Neural cell (in vitro differentiated cells): Measurements from ENCODE around the gene CNOT6. TPM values are rescaled to one million over a fixed set of nuclear protein-coding genes. Genes with fewer than 3 reads are reported as not detected.

Experiments
- H2AFZ ChIP-seq: fragments of 200-600, 300-800 bp; sonication (generic), shearing (Covaris generic); 2 replicates; pipeline ENCODE4 v1.6.0; 2014; ENCODE audit warnings: low read depth, mild to moderate bottlenecking, antibody characterized with exemption, low read length, moderate library complexity
- H3F3A ChIP-seq: fragments of 200-600 bp; shearing (Covaris generic); 2 replicates; pipeline ENCODE4 v1.6.1; 2016; ENCODE audit warnings: mild to moderate bottlenecking, moderate library complexity, mixed read lengths, antibody characterized with exemption, low read length; ENCODE audit not compliant: insufficient read depth, poor library complexity, severe bottlenecking
- H3K27ac ChIP-seq: fragments of 200-600, 300-800 bp; sonication (generic), shearing (Covaris generic); 2 replicates; pipeline ENCODE4 v1.5.1; 2014; ENCODE audit warnings: mild to moderate bottlenecking, low read length, moderate library complexity
- H3K27me3 ChIP-seq: fragments of 300-800, 200-600 bp; sonication (generic), shearing (Covaris generic); 2 replicates; pipeline ENCODE4 v1.6.0; 2014; ENCODE audit warnings: mild to moderate bottlenecking, low read depth, low read length, moderate library complexity; ENCODE audit not compliant: insufficient read depth
- H3K36me3 ChIP-seq: fragments of 300-800, 200-600 bp; sonication (generic), shearing (Covaris generic); 2 replicates; pipeline ENCODE4 v1.5.1; 2014; ENCODE audit warnings: mild to moderate bottlenecking, antibody characterized with exemption, low read length, moderate library complexity; ENCODE audit not compliant: insufficient read depth
- H3K4me2 ChIP-seq: fragments of 300-800, 200-600 bp; sonication (generic), shearing (Covaris generic); 2 replicates; pipeline ENCODE4 v1.6.0; 2014; ENCODE audit warnings: mild to moderate bottlenecking, low read length
- H3K4me3 ChIP-seq: fragments of 300-800, 200-600 bp; sonication (generic), shearing (Covaris generic); 2 replicates; pipeline ENCODE4 v1.5.1; 2014; ENCODE audit warnings: mild to moderate bottlenecking, low read length, moderate library complexity
- H3K79me2 ChIP-seq: fragments of 200-600 bp; shearing (Covaris generic); replicated peaks from 2 replicates; pipeline ENCODE4 v1.6.0; 2014; ENCODE audit warnings: mild to moderate bottlenecking, low read length, moderate library complexity; ENCODE audit not compliant: insufficient read depth
- H3K9ac ChIP-seq: fragments of 300-800, 200-600 bp; sonication (generic), shearing (Covaris generic); 2 replicates; pipeline ENCODE4 v1.6.1; 2016; ENCODE audit warnings: mild to moderate bottlenecking, low read length, mixed read lengths
- H3K9me2 ChIP-seq: fragments of 200-600 bp; shearing (Covaris generic); 2 replicates; pipeline ENCODE4 v1.6.1; 2016; ENCODE audit warnings: mild to moderate bottlenecking, low read length, mixed read lengths; ENCODE audit not compliant: insufficient read depth
- H3K9me3 ChIP-seq: fragments of 200-600, 300-800 bp; sonication (generic), shearing (Covaris generic); 2 replicates; pipeline ENCODE4 v1.6.1; 2016; ENCODE audit warnings: mild to moderate bottlenecking, mixed run types, low read length, moderate library complexity, mixed read lengths
- H4K20me1 ChIP-seq: fragments of 200-600 bp; shearing (Covaris generic); 2 replicates; pipeline ENCODE4 v1.6.1; 2016; ENCODE audit warnings: mild to moderate bottlenecking, mixed run types; ENCODE audit not compliant: insufficient read depth
- CTCF ChIP-seq: fragments of 450-650 bp; IDR thresholded peaks from 2 replicates; pipeline ENCODE4 v1.5.1; 2014; ENCODE audit warnings: antibody characterized with exemption, mild to moderate bottlenecking, moderate library complexity; ENCODE audit not compliant: poor library complexity, severe bottlenecking
- EP300 ChIP-seq: fragments of 450-650 bp; conservative IDR thresholded peaks from 2 replicates; pipeline ENCODE4 v1.6.1; 2014; ENCODE audit warnings: antibody characterized with exemption, mild to moderate bottlenecking, moderate library complexity; ENCODE audit not compliant: poor library complexity, severe bottlenecking
- EZH2 ChIP-seq: fragments of 200-600, 300-800 bp; shearing (Covaris generic), sonication (generic); IDR thresholded peaks from 2 replicates; pipeline ENCODE4 v1.6.1; 2014; ENCODE audit warnings: antibody characterized with exemption, low read length, borderline replicate concordance, mild to moderate bottlenecking; ENCODE audit not compliant: insufficient read depth, poor library complexity, severe bottlenecking
- MXI1 ChIP-seq: fragments of 450-650 bp; conservative IDR thresholded peaks from 2 replicates; pipeline ENCODE4 v1.6.1; 2014; ENCODE audit warnings: antibody characterized with exemption, mild to moderate bottlenecking; ENCODE audit not compliant: poor library complexity, severe bottlenecking
- POLR2AphosphoS5 ChIP-seq: IDR thresholded peaks from 2 replicates; pipeline ENCODE4 v1.6.1; 2012
- RAD21 ChIP-seq: fragments of 450-650 bp; conservative IDR thresholded peaks from 2 replicates; pipeline ENCODE4 v1.6.1; 2014; ENCODE audit warnings: antibody characterized with exemption, mild to moderate bottlenecking, moderate library complexity
- SMC3 ChIP-seq: fragments of 450-650 bp; conservative IDR thresholded peaks from 2 replicates; pipeline ENCODE4 v1.6.1; 2014; ENCODE audit warnings: antibody characterized with exemption, mild to moderate bottlenecking, moderate library complexity; ENCODE audit not compliant: poor library complexity
- TAF1 ChIP-seq: IDR thresholded peaks from 2 replicates; pipeline ENCODE4 v1.6.1; 2012; ENCODE audit warnings: low read depth
- polyA plus RNA-seq: library from polyadenylated mRNA; depleted of rRNA; stranded (reverse); fragments of >200 nt; gene quantifications from 2 replicates; pipeline ENCODE4 v1.2.3, GENCODE V29; 2014
- TF ChIP-seq, protein P1 (sequence below): IDR thresholded peaks from 2 replicates; pipeline ENCODE4 v1.6.1; 2012; ENCODE audit warnings: borderline replicate concordance

Gene CNOT6
- polyA plus RNA-seq, 1 donor from 2014 or later = 43.0 TPM

DNA sequence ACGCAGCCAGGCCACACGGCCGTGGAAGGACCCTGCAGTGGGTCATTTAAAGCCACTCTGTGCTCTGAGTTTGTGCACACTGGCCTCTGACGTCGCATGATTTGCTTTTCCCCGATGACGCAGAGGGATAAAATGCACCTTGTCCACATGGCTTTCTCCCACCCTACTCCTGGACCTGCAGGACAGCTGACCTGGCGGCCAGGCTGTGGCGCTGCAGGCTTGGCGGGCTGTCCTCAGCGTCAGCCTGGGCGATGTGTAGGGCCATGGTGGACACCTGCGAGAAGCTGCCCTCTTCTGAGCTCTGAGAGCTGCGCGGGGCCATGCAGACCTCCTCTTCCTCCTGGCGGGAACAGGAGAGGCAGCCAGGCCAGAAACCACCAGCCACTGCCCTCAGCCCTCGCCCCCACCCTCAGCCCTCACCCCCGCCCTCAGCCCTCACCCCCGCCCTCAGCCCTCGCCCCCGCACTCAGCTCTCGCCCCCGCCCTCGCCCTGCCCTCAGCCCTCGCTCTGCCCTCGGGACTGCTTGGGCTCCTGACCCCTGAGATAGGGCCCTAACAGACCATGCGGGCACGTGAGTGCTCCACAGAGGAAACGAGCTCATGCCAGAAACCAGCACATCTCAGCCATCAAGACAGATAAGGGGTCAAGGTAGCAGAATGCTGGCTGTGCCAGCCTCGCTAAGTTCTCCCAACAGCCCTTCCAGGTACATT is 117.1 kb downstream of the CNOT6 start:
- H3K9ac ChIP-seq = no peak overlapping the region

DNA sequence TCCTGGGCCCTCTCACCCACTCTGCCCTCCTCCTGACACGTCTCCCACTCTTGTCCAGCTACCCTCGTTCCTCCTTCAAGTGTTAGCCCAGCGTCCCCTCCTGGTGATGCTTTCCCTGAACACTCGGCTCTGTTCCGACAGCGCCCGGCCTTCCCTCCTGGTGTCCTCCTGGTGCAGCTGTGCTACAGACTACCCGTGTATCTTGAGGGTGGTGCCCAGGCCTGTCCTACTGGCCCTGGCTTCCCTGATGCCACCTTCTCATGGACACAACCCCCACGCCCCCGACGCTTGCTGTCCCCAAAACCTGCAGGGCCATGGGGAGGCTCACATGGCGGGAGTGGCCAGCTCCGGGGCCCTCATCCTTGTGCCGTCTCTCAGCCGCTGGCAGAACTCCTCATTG is 118.5 kb downstream of the CNOT6 start:
- TF ChIP-seq, protein P1, sequence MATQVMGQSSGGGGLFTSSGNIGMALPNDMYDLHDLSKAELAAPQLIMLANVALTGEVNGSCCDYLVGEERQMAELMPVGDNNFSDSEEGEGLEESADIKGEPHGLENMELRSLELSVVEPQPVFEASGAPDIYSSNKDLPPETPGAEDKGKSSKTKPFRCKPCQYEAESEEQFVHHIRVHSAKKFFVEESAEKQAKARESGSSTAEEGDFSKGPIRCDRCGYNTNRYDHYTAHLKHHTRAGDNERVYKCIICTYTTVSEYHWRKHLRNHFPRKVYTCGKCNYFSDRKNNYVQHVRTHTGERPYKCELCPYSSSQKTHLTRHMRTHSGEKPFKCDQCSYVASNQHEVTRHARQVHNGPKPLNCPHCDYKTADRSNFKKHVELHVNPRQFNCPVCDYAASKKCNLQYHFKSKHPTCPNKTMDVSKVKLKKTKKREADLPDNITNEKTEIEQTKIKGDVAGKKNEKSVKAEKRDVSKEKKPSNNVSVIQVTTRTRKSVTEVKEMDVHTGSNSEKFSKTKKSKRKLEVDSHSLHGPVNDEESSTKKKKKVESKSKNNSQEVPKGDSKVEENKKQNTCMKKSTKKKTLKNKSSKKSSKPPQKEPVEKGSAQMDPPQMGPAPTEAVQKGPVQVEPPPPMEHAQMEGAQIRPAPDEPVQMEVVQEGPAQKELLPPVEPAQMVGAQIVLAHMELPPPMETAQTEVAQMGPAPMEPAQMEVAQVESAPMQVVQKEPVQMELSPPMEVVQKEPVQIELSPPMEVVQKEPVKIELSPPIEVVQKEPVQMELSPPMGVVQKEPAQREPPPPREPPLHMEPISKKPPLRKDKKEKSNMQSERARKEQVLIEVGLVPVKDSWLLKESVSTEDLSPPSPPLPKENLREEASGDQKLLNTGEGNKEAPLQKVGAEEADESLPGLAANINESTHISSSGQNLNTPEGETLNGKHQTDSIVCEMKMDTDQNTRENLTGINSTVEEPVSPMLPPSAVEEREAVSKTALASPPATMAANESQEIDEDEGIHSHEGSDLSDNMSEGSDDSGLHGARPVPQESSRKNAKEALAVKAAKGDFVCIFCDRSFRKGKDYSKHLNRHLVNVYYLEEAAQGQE = no peak
- TF ChIP-seq EZH2 (no peak), EP300 (no peak), CTCF (no peak), MXI1 (no peak), RAD21 (no peak), POLR2AphosphoS5 (no peak), TAF1 (no peak), SMC3 (no peak)
- no peak overlapping the region for H3K27ac ChIP-seq

More for the DNA sequence above, 117.1 kb downstream of the CNOT6 start:
- no peaks in the 10 kb centered on the region for H3K36me3 ChIP-seq
- no peak overlapping the region for H3K4me2 ChIP-seq
- TF ChIP-seq POLR2AphosphoS5 (no peak), SMC3 (no peak), MXI1 (no peak), TAF1 (no peak)
- TF ChIP-seq, protein P1 = no peak
- no peaks in the 10 kb centered on the region for H3K27me3 ChIP-seq
- H3K79me2 ChIP-seq = no peaks in the 10 kb centered on the region
- H3K27ac ChIP-seq = no peak overlapping the region
- no peaks in the 10 kb centered on the region for H3K9me3 ChIP-seq
- no peaks in the 10 kb centered on the region for H3F3A ChIP-seq
- H2AFZ ChIP-seq = no peak overlapping the region
- H3K9me2 ChIP-seq = no peaks in the 10 kb centered on the region
- H3K4me3 ChIP-seq = no peak overlapping the region
- no peaks in the 10 kb centered on the region for H4K20me1 ChIP-seq

More for the DNA sequence above, 118.5 kb downstream of the CNOT6 start:
- H2AFZ ChIP-seq = no peak overlapping the region
- no peaks in the 10 kb centered on the region for H4K20me1 ChIP-seq
- no peaks in the 10 kb centered on the region for H3K36me3 ChIP-seq
- H3K4me2 ChIP-seq = no peak overlapping the region
- H3K27me3 ChIP-seq = no peaks in the 10 kb centered on the region
- H3K9me3 ChIP-seq = no peaks in the 10 kb centered on the region
- H3K79me2 ChIP-seq = no peaks in the 10 kb centered on the region
- H3F3A ChIP-seq = no peaks in the 10 kb centered on the region
- no peak overlapping the region for H3K4me3 ChIP-seq
- H3K9ac ChIP-seq = no peak overlapping the region
- H3K9me2 ChIP-seq = no peaks in the 10 kb centered on the region
